Astrocyte (in vitro differentiated cells and primary cell): ENCODE measurements around the gene PRKAG3. TPM values are rescaled to one million over a fixed set of nuclear protein-coding genes. Genes with fewer than 3 reads are reported as not detected.

ENCODE experiments used
- DNase-seq: peaks from one replicate; pipeline ENCODE4 v3.0.0-alpha.2; 2010; ENCODE audit warnings: low read depth
- FAIRE-seq: peaks from 2 replicates; lab custom pipeline; 2011; peaks lifted over from hg19 to GRCh38; lab: Jason Lieb, UNC
- H2AFZ ChIP-seq: 2 replicates; pipeline ENCODE4 v1.6.0; 2012; ENCODE audit warnings: low read depth, low read length, inconsistent platforms
- H3K27ac ChIP-seq: 2 replicates; pipeline ENCODE4 v1.5.1; 2011; ENCODE audit warnings: low read depth, low read length, inconsistent platforms
- H3K27me3 ChIP-seq: 2 replicates; pipeline ENCODE4 v1.6.0; 2011; ENCODE audit warnings: low read length, inconsistent platforms; ENCODE audit not compliant: insufficient read depth
- H3K36me3 ChIP-seq: 2 replicates; pipeline ENCODE4 v1.5.1; 2011; ENCODE audit warnings: low read length, inconsistent platforms; ENCODE audit not compliant: insufficient read depth
- H3K4me1 ChIP-seq: 2 replicates; pipeline ENCODE4 v1.5.1; 2011; ENCODE audit warnings: low read length, inconsistent platforms; ENCODE audit not compliant: insufficient read depth
- H3K4me2 ChIP-seq: 2 replicates; pipeline ENCODE4 v1.6.0; 2012; ENCODE audit warnings: low read length, inconsistent platforms
- H3K4me3 ChIP-seq: 2 replicates; pipeline ENCODE4 v1.5.1; 2011; ENCODE audit warnings: low read depth, mild to moderate bottlenecking, low read length, inconsistent platforms; ENCODE audit not compliant: insufficient read depth
- H3K79me2 ChIP-seq: 2 replicates; pipeline ENCODE4 v1.6.0; 2012; ENCODE audit warnings: mild to moderate bottlenecking, low read length, inconsistent platforms; ENCODE audit not compliant: insufficient read depth
- H3K9ac ChIP-seq: 2 replicates; pipeline ENCODE4 v1.6.0; 2012; ENCODE audit warnings: mild to moderate bottlenecking, low read length, inconsistent platforms
- H3K9me3 ChIP-seq: 2 replicates; pipeline ENCODE4 v1.5.1; 2012; ENCODE audit warnings: low read depth, mild to moderate bottlenecking, low read length, inconsistent platforms; ENCODE audit not compliant: insufficient read depth
- H4K20me1 ChIP-seq: 2 replicates; pipeline ENCODE4 v1.6.0; 2012; ENCODE audit warnings: low read length, inconsistent platforms; ENCODE audit not compliant: insufficient read depth
- H3K27ac Mint-ChIP-seq: one replicate; pipeline ENCODE4 v1.8.0; 2021; ENCODE audit warnings: mild to moderate bottlenecking, mixed read lengths; ENCODE audit not compliant: unreplicated experiment
- H3K27me3 Mint-ChIP-seq: one replicate; pipeline ENCODE4 v1.8.0; 2021; ENCODE audit warnings: low read depth, mixed read lengths; ENCODE audit not compliant: unreplicated experiment
- H3K36me3 Mint-ChIP-seq: one replicate; pipeline ENCODE4 v1.8.0; 2021; ENCODE audit warnings: low read depth, mixed read lengths; ENCODE audit not compliant: unreplicated experiment
- H3K4me1 Mint-ChIP-seq: one replicate; pipeline ENCODE4 v1.8.0; 2021; ENCODE audit warnings: low read depth, mixed read lengths; ENCODE audit not compliant: unreplicated experiment
- H3K4me3 Mint-ChIP-seq: one replicate; pipeline ENCODE4 v1.8.0; 2021; ENCODE audit warnings: mild to moderate bottlenecking, moderate library complexity, mixed read lengths; ENCODE audit not compliant: unreplicated experiment
- H3K9me3 Mint-ChIP-seq: one replicate; pipeline ENCODE4 v1.8.0; 2021; ENCODE audit warnings: mild to moderate bottlenecking, mixed read lengths; ENCODE audit not compliant: unreplicated experiment
- EZH2 ChIP-seq: IDR thresholded peaks from 2 replicates; pipeline ENCODE4 v1.6.1; 2012; ENCODE audit warnings: mild to moderate bottlenecking, low read length, inconsistent platforms; ENCODE audit not compliant: insufficient read depth
- total RNA-seq: library from RNA; stranded (reverse); gene quantifications from 2 replicates; pipeline ENCODE4 v1.2.1, GENCODE V29; 2021
- TF ChIP-seq, protein P1 (sequence below): IDR thresholded peaks from 2 replicates; pipeline ENCODE4 v1.5.1; 2011; ENCODE audit warnings: low read depth, mild to moderate bottlenecking, inconsistent platforms, low read length, moderate library complexity; ENCODE audit not compliant: insufficient read depth

Gene PRKAG3
- total RNA-seq, 1 donor from 2014 or later: not detected

DNA sequence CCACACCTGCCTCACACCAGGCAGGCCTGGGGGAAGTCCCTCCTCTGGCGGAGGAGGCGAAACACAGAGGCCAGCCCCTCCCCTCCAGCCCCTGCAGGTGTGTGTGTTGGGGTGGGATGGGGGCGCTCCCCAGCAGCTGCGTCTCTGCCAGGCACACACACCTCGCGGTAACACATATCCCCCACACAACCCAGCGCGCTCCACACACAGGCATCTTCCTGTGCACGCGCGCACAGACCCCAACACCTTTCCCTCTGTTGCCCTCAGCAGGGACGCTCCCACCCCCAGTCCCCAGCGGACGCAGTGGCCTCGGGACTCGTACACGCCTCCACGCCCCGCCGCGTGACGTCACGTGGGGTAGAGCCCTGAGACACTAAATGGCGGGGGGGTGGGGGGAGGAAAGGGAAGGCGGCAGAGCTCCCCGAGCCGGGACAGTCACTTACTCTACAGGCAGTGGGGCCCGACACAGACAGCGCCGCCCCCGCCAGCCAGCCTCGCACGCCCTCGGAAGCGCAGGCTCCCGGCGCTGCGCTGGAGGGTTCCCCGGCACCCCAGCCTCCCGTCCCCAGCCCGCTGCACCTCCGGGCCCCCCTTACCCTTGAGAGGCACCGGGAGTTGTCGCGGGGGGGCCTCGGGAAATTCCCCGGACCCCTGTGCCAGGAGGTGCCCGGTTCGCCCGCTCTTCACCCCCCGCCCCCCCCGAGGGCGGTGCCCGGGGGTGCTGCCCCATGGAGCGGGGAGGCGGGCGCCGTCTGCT, 48.7 kb upstream of the PRKAG3 start, which contains the start of gene WNT10A:
TSS of gene WNT10A (plus strand) at position 751 of the 757 bp plus-strand sequence. CDS start 144 bp downstream, outside the sequence.
- Histone ChIP-seq H2AFZ (no peak within 1 kb of the TSS), H3K9ac (no peak within 1 kb of the TSS), H4K20me1 (peaks cover 6% of the 10 kb centered on the region), H3K27ac (no peak within 1 kb of the TSS), H3K79me2 (no peaks in the 10 kb centered on the region), H3K4me2 (no peak within 1 kb of the TSS), H3K4me1 (no peaks in the 10 kb centered on the region), H3K9me3 (peaks cover 4% of the 10 kb centered on the region), H3K4me3 (no peak within 1 kb of the TSS), H3K27me3 (peaks cover 85% of the 10 kb centered on the region), H3K36me3 (no peaks in the 10 kb centered on the region)
- Mint-ChIP-seq H3K27ac (peak within 1 kb of the TSS; percentile 0), H3K4me3 (peak within 1 kb of the TSS; percentile 35), H3K36me3 (no peaks in the 10 kb centered on the region), H3K27me3 (peaks cover 74% of the 10 kb centered on the region), H3K4me1 (peaks cover 29% of the 10 kb centered on the region), H3K9me3 (peaks cover 3% of the 10 kb centered on the region)
- peak; percentile 71 for TF ChIP-seq EZH2
- TF ChIP-seq, protein P1, sequence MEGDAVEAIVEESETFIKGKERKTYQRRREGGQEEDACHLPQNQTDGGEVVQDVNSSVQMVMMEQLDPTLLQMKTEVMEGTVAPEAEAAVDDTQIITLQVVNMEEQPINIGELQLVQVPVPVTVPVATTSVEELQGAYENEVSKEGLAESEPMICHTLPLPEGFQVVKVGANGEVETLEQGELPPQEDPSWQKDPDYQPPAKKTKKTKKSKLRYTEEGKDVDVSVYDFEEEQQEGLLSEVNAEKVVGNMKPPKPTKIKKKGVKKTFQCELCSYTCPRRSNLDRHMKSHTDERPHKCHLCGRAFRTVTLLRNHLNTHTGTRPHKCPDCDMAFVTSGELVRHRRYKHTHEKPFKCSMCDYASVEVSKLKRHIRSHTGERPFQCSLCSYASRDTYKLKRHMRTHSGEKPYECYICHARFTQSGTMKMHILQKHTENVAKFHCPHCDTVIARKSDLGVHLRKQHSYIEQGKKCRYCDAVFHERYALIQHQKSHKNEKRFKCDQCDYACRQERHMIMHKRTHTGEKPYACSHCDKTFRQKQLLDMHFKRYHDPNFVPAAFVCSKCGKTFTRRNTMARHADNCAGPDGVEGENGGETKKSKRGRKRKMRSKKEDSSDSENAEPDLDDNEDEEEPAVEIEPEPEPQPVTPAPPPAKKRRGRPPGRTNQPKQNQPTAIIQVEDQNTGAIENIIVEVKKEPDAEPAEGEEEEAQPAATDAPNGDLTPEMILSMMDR: no peak
- FAIRE-seq: no peak
- no peak for DNase-seq

DNA sequence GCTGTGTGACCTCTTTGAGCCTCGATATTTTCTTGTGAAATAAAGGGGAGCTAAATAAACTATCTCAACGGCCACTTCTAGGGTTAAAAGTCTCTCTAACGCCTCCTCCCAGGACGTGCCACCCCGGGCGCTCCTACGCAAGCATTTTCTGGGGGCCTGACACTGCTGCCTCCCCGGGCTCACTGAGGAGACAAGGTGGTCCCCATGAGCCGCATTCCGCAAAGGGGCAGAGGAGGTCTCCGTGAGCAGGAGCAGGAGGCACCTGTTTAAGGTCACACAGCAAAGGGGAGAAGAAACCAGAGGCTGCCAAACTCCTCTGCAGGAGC, 48.1 kb upstream of the PRKAG3 start:
- H3K9me3 Mint-ChIP-seq: peaks cover 1% of the 10 kb centered on the region
- H3K27ac Mint-ChIP-seq: peak overlapping the region; percentile 66
- no peak overlapping the region for H3K9ac ChIP-seq
- H3K9me3 ChIP-seq: peaks cover 4% of the 10 kb centered on the region
- H3K27me3 ChIP-seq: peaks cover 82% of the 10 kb centered on the region
- no peak overlapping the region for H2AFZ ChIP-seq
- H3K4me3 ChIP-seq: no peak overlapping the region
- H3K79me2 ChIP-seq: no peaks in the 10 kb centered on the region
- FAIRE-seq: no peak
- no peaks in the 10 kb centered on the region for H3K36me3 Mint-ChIP-seq
- H3K4me1 ChIP-seq: no peaks in the 10 kb centered on the region
- H3K27ac ChIP-seq: no peak overlapping the region
- no peaks in the 10 kb centered on the region for H3K36me3 ChIP-seq
- peaks cover 29% of the 10 kb centered on the region for H3K4me1 Mint-ChIP-seq
- peaks cover 72% of the 10 kb centered on the region for H3K27me3 Mint-ChIP-seq
- no peak overlapping the region for H3K4me2 ChIP-seq
- H4K20me1 ChIP-seq: peaks cover 6% of the 10 kb centered on the region
- DNase-seq: no peak
- H3K4me3 Mint-ChIP-seq: peak overlapping the region; percentile 35
- TF ChIP-seq, protein P1: no peak
- TF ChIP-seq EZH2: peak; percentile 52
